ENCODE data around the gene TRAF3. TPM values are rescaled to one million over a fixed set of nuclear protein-coding genes. Genes with fewer than 3 reads are reported as not detected.
"Not testable (repeated sequence)": the region's sequence is repeated elsewhere in the genome, so short reads cannot be mapped to it uniquely, and the experiment has no call there.

Gene TRAF3
- polyA plus RNA-seq, 1 experiment: 20.1 TPM

DNA sequence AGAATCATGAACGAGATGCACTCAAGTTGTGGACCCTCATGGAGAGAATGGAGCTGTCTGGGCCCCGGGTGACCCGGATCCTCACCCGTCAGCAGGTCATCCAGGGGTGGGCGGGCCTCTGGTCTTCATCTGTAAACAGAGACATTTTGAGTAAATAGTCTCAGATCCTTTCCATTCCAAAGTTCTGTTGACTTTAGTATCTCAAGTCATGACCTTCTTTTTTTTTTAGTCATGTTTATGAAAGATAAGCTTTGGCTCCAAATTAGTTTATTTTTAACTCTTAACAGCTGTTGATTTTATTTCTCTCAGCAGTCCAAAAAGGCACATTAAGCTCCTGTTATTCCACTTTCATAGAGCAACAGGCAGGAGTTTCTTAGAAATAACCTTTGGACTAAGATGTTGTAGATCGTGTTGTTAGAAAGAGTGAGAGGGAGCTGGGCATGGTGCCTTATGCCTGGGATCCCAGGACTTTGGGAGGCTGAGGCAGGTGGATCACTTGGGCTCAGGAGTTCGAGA, 96.4 kb downstream of the TRAF3 start:
- POLR2A ChIA-PET: no interaction called here
- CTCF ChIA-PET: no interaction called here

DNA sequence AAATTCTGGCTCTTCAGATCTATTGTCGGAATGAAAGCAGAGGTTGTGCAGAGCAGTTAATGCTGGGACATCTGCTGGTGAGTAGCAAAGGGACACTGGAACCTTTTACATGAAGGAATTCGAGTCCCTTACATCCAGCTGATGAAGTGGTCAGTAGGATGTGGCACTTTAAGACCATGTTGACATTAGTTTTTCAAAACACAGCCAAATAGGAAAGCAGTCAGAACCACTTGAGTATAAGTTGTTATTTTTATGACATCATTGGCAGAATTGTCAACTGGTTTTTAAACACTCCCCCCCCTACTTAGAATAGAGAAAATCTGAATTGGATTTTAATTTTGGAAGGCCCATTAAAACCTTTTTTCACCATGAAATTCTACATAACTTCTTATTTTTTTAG, 98.4 kb downstream of the TRAF3 start:
- CTCF ChIA-PET: interaction anchor here (0.9 kb wide), 1 partner anchor 101 kb away, joined by 3 read pairs; no protein-coding TSS in a partner anchor
- TF ChIP-seq, protein P1, sequence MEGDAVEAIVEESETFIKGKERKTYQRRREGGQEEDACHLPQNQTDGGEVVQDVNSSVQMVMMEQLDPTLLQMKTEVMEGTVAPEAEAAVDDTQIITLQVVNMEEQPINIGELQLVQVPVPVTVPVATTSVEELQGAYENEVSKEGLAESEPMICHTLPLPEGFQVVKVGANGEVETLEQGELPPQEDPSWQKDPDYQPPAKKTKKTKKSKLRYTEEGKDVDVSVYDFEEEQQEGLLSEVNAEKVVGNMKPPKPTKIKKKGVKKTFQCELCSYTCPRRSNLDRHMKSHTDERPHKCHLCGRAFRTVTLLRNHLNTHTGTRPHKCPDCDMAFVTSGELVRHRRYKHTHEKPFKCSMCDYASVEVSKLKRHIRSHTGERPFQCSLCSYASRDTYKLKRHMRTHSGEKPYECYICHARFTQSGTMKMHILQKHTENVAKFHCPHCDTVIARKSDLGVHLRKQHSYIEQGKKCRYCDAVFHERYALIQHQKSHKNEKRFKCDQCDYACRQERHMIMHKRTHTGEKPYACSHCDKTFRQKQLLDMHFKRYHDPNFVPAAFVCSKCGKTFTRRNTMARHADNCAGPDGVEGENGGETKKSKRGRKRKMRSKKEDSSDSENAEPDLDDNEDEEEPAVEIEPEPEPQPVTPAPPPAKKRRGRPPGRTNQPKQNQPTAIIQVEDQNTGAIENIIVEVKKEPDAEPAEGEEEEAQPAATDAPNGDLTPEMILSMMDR (IDR thresholded peaks at IDR 0.05; ENCODE audit: insufficient read depth, low read depth, low read length): no peak
- DNase-seq (ENCODE audit: low read depth): no peak
- H3K27me3 ChIP-seq (ENCODE audit: control insufficient read depth, insufficient read depth, low read length): no peaks in the 10 kb centered on the region
- H3K4me3 ChIP-seq (ENCODE audit: low read depth, low read length): no peak overlapping the region
- POLR2A ChIA-PET: no interaction called here
- peaks cover 6% of the 10 kb centered on the region for H3K36me3 ChIP-seq (ENCODE audit: control insufficient read depth, insufficient read depth, low read length)

More for the DNA sequence above, 96.4 kb downstream of the TRAF3 start:
- Histone ChIP-seq H3K27me3 (ENCODE audit: control insufficient read depth, insufficient read depth, low read length) (no peaks in the 10 kb centered on the region), H3K4me3 (ENCODE audit: low read depth, low read length) (no peak overlapping the region), H3K36me3 (ENCODE audit: control insufficient read depth, insufficient read depth, low read length) (peaks cover 8% of the 10 kb centered on the region)
- DNase-seq (ENCODE audit: low read depth): no peak
- TF ChIP-seq, protein P1 (IDR thresholded peaks at IDR 0.05; ENCODE audit: insufficient read depth, low read depth, low read length): no peak

DNA sequence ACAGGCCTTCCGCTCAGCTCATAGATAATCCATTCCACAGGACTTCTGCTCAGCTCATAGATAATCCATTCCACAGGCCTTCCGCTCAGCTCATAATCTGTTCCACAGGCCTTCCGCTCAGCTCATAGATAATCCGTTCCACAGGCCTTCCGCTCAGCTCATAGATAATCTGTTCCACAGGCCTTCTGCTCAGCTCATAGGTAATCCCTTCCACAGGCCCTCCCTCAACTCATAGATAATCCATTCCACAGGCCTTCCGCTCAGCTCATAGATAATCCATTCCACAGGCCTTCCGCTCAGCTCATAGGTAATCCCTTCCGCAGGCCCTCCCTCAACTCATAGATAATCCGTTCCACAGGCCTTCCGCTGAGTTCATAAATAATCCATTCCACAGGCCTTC, 100.3 kb downstream of the TRAF3 start:
- H3K4me3 ChIP-seq (ENCODE audit: low read depth, low read length); POLR2A ChIA-PET; H3K27me3 ChIP-seq (ENCODE audit: control insufficient read depth, insufficient read depth, low read length); H3K36me3 ChIP-seq (ENCODE audit: control insufficient read depth, insufficient read depth, low read length); DNase-seq (ENCODE audit: low read depth): not testable (repeated sequence)
- CTCF ChIA-PET: interaction anchor here (0.7 to 2.1 kb wide), 3 partner anchors 9 to 274 kb away, joined by 4 to 7 read pairs (median 5); no protein-coding TSS in a partner anchor

DNA sequence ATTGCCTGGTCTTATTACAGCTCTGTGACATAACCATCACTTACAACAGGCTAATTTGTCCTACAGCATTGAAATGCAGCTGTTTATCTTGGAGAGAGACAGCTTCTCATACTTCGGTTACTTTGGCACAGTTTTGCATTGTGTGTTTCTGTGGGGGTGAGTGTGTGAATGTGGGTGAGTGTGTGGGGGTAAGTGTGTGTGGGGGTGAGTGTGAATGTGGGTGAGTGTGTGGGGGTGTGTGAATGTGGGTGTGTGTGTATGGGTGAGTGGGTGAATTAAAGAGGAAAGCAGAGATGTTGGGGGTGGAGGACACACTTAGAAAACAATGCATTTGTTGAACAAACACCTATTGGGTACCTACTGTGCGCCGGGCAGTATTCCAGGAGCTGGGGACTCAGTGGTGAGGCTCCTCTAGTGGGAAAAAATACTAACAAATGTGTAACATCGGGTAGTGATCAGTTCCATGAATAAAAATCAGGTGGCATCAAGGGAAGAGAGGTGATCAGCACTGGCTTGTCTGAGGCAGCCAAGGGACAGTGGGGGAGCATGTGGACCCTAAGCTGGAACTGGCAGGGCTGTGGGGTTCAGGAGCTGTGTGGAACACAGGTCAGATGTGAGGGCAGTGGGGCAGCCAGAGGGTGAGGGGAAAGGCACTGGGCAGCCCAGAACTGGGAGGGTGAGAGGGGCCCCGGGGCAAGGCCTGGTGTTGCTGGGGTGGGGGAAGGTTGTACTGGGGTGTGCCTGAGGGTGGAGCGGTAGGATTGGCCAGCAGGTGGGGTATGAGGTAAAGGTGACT, 101.1 kb downstream of the TRAF3 start:
- Histone ChIP-seq H3K4me3 (ENCODE audit: low read depth, low read length) (no peak overlapping the region), H3K36me3 (ENCODE audit: control insufficient read depth, insufficient read depth, low read length) (peaks cover 2% of the 10 kb centered on the region; the same call in 1 of the 2 replicates), H3K27me3 (ENCODE audit: control insufficient read depth, insufficient read depth, low read length) (no peaks in the 10 kb centered on the region)
- TF ChIP-seq, protein P1 (IDR thresholded peaks at IDR 0.05; ENCODE audit: insufficient read depth, low read depth, low read length): no peak
- ChIA-PET CTCF (interaction anchor here (0.7 to 2.1 kb wide), 2 partner anchors 10 kb away, joined by 5 to 7 read pairs; no protein-coding TSS in a partner anchor), POLR2A (no interaction called here)
- no peak for DNase-seq (ENCODE audit: low read depth)

DNA sequence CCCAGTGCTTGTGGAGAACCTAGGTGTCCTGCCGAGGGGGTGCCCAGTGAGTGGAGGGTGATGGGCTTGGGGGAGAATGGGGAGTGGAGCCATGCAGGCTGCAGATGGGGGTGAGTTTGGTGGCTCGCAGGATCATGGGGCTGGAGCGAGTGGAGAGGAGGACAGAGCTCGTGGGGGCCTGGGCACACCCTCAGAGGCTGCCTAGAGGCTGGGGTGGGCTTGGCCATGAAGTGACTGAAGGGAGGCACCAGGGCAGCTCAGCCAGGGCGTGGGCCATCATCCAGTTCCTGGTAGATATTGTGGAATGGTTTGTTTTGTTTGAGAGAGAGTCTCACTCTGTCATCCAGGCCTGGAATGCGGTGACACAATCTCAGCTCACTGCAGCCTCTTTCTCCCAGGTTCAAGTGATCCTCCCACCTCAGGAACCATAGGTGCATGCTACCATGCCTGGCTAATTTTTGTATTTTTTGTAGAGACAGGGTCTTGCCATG, 101.8 kb downstream of the TRAF3 start:
- ChIA-PET POLR2A (no interaction called here), CTCF (interaction anchor here (2.1 kb wide), 1 partner anchor 10 kb away, joined by 7 read pairs; no protein-coding TSS in a partner anchor)
- TF ChIP-seq, protein P1 (IDR thresholded peaks at IDR 0.05; ENCODE audit: insufficient read depth, low read depth, low read length): no peak
- Histone ChIP-seq H3K4me3 (ENCODE audit: low read depth, low read length) (no peak overlapping the region), H3K36me3 (ENCODE audit: control insufficient read depth, insufficient read depth, low read length) (peaks cover 2% of the 10 kb centered on the region; the same call in 1 of the 2 replicates), H3K27me3 (ENCODE audit: control insufficient read depth, insufficient read depth, low read length) (no peaks in the 10 kb centered on the region)
- DNase-seq (ENCODE audit: low read depth): no peak

Data from BJ (cell line).